ENCODE measurements around the gene SLC6A2.

DNA sequence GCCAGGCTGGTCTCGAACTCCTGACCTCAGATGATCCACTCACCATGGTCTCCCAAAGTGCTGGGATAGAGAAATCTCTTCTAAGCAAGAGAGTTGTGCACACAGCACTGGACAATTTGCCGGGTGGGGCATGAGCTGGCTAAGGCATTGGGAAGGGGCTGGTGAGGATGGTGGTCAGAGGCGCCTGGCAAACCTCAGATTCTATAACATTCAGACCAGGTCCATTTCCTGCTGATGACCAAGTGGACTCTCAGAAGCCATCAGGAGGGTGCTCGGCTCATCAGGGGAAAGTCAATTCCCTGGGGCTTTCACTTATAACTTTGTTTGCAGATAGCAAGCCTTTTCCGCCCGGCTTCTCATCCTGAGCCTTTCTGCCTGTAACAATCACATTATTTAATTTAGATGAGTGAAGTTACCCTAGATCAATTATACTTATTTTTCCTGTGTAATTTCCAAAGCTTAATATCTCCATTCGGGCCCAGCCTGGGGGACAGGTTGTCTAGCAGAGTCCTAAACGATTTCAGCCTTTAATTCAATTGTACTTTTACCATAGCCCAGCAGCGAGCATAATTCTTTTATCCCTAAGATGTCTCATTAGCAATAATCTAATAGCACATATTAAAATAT, 15.0 kb upstream of the SLC6A2 start:
- TF ChIP-seq, protein P1, sequence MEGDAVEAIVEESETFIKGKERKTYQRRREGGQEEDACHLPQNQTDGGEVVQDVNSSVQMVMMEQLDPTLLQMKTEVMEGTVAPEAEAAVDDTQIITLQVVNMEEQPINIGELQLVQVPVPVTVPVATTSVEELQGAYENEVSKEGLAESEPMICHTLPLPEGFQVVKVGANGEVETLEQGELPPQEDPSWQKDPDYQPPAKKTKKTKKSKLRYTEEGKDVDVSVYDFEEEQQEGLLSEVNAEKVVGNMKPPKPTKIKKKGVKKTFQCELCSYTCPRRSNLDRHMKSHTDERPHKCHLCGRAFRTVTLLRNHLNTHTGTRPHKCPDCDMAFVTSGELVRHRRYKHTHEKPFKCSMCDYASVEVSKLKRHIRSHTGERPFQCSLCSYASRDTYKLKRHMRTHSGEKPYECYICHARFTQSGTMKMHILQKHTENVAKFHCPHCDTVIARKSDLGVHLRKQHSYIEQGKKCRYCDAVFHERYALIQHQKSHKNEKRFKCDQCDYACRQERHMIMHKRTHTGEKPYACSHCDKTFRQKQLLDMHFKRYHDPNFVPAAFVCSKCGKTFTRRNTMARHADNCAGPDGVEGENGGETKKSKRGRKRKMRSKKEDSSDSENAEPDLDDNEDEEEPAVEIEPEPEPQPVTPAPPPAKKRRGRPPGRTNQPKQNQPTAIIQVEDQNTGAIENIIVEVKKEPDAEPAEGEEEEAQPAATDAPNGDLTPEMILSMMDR (IDR thresholded peaks at IDR 0.05; ENCODE audit: low read length) = no peak
- TF ChIP-seq EZH2 (optimal IDR thresholded peaks at IDR 0.05; ENCODE audit: low read depth, low read length) (no peak), EZH2phosphoT487 (IDR thresholded peaks at IDR 0.05; ENCODE audit: low read length) (no peak)
